HL-60 (cell line): ENCODE data around the gene DISP2.

Experiments
- DNase-seq, 2 experiments: peaks; one replicate each; pipeline ENCODE4 v3.0.0-alpha.2; 2010 to 2020; ENCODE audit warnings: low read depth in 1 of 2, low spot score in 1 of 2
- H3K27ac ChIP-seq: fragments of 250-450 bp; sonication (Bioruptor Pico); replicated peaks from 2 replicates; pipeline ENCODE4 v1.5.1; 2020; ENCODE audit warnings: mild to moderate bottlenecking, moderate library complexity
- H3K27me3 ChIP-seq: fragments of 250-450 bp; sonication (Bioruptor Pico); 2 replicates; pipeline ENCODE4 v1.5.1; 2021; ENCODE audit warnings: mild to moderate bottlenecking, moderate library complexity; ENCODE audit not compliant: insufficient read depth, poor library complexity, severe bottlenecking
- H3K4me3 ChIP-seq: replicated peaks from 2 replicates; pipeline ENCODE4 v1.5.1; 2011; ENCODE audit warnings: mild to moderate bottlenecking, control low read depth, low read length; ENCODE audit not compliant: insufficient read depth
- CTCF ChIP-seq: IDR thresholded peaks from one replicate; pipeline ENCODE4 v1.5.1; 2011; ENCODE audit warnings: low read length, control low read depth, inconsistent platforms; ENCODE audit not compliant: insufficient read depth
- GABPA ChIP-seq: IDR thresholded peaks from 2 replicates; pipeline ENCODE4 v1.6.1; 2012; ENCODE audit warnings: low read depth
- POLR2AphosphoS5 ChIP-seq: IDR thresholded peaks from 2 replicates; pipeline ENCODE4 v1.6.1; 2012; ENCODE audit warnings: low read depth
- REST ChIP-seq: IDR thresholded peaks from 2 replicates; pipeline ENCODE4 v1.6.1; 2012; ENCODE audit warnings: low read depth; ENCODE audit not compliant: insufficient replicate concordance
- SPI1 ChIP-seq: IDR thresholded peaks from 2 replicates; pipeline ENCODE4 v1.6.1; 2012; ENCODE audit warnings: low read depth, mild to moderate bottlenecking, borderline replicate concordance

Gene DISP2

GRCh38 chr15:40310993-40311392 lies 47.0 kb upstream of the DISP2 start:
- Histone ChIP-seq H3K4me3 (no peak overlapping the region), H3K27me3 (no peaks in the 10 kb centered on the region), H3K27ac (no peak overlapping the region)
- no peak for DNase-seq
- no peak for TF ChIP-seq POLR2AphosphoS5
- TF ChIP-seq GABPA = no peak
- TF ChIP-seq SPI1 = no peak
- no peak for TF ChIP-seq CTCF
- TF ChIP-seq REST = no peak

- H3K27me3 ChIP-seq = no peaks in the 10 kb centered on the region
- TF ChIP-seq POLR2AphosphoS5 (no peak), REST (no peak), CTCF (no peak), SPI1 (no peak), GABPA (no peak)
- DNase-seq = no peak
Observed at GRCh38 chr15:40312370-40313158, 45.5 kb upstream of the DISP2 start.

GRCh38 chr15:40313531-40314398 lies 44.3 kb upstream of the DISP2 start:
- peak in 1 of 2 experiments; percentile 92 for DNase-seq
- no peaks in the 10 kb centered on the region for H3K27me3 ChIP-seq
- H3K4me3 ChIP-seq = no peak overlapping the region
- no peak overlapping the region for H3K27ac ChIP-seq
- TF ChIP-seq POLR2AphosphoS5 = no peak
- no peak for TF ChIP-seq GABPA
- TF ChIP-seq SPI1 = peak; percentile 86

More at GRCh38 chr15:40312370-40313158, 45.5 kb upstream of the DISP2 start:
- Histone ChIP-seq H3K27ac (no peak overlapping the region), H3K4me3 (no peak overlapping the region)

GRCh38 chr15:40314723-40315276 lies 43.2 kb upstream of the DISP2 start:
- no peaks in the 10 kb centered on the region for H3K27me3 ChIP-seq
- TF ChIP-seq SPI1 (no peak), REST (no peak), GABPA (no peak), CTCF (no peak), POLR2AphosphoS5 (no peak)
- H3K27ac ChIP-seq = no peak overlapping the region
- no peak for DNase-seq
- H3K4me3 ChIP-seq = no peak overlapping the region
